Measurements from ENCODE around the gene ICE1. TPM values are rescaled to one million over a fixed set of nuclear protein-coding genes. Genes with fewer than 3 reads are reported as not detected.
"Not testable (repeated sequence)": the region's sequence is repeated elsewhere in the genome, so short reads cannot be mapped to it uniquely, and the experiment has no call there.

Gene ICE1
- total RNA-seq, 1 donor from 2014 or later: 17.5 TPM

DNA sequence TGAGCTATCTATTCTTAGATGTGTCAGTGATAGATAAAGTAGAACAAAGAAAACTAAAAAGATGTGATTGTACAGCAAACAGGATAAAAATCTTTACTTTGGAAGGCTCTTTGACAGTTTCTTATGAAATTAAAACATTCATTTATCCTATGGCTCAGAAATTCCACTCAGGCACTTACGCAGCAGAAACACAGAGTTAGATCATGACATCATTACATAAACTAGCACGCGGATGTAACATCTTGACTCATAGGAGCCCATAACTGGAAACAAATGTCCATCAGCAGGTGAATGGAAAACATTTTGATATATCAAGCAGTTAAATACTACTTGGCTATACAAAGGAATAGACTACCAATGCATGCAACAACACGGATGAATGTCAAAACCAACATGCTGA is 45.3 kb downstream of the ICE1 start:
- Histone ChIP-seq H3K9me3 (replicated peaks) (no peaks in the 10 kb centered on the region), H3K27me3 (ENCODE audit: low read depth) (no peaks in the 10 kb centered on the region), H3K27ac (replicated peaks) (no peak overlapping the region), H3K4me3 (no peak overlapping the region), H3K4me1 (no peaks in the 10 kb centered on the region), H3K36me3 (peaks cover 57% of the 10 kb centered on the region)
- TF ChIP-seq, protein P1, sequence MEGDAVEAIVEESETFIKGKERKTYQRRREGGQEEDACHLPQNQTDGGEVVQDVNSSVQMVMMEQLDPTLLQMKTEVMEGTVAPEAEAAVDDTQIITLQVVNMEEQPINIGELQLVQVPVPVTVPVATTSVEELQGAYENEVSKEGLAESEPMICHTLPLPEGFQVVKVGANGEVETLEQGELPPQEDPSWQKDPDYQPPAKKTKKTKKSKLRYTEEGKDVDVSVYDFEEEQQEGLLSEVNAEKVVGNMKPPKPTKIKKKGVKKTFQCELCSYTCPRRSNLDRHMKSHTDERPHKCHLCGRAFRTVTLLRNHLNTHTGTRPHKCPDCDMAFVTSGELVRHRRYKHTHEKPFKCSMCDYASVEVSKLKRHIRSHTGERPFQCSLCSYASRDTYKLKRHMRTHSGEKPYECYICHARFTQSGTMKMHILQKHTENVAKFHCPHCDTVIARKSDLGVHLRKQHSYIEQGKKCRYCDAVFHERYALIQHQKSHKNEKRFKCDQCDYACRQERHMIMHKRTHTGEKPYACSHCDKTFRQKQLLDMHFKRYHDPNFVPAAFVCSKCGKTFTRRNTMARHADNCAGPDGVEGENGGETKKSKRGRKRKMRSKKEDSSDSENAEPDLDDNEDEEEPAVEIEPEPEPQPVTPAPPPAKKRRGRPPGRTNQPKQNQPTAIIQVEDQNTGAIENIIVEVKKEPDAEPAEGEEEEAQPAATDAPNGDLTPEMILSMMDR (IDR thresholded peaks at IDR 0.05; ENCODE audit: borderline replicate concordance): no peak
- intact Hi-C loops (cut with micrococcal nuclease): no loop called here
- DNase-seq: no peak

DNA sequence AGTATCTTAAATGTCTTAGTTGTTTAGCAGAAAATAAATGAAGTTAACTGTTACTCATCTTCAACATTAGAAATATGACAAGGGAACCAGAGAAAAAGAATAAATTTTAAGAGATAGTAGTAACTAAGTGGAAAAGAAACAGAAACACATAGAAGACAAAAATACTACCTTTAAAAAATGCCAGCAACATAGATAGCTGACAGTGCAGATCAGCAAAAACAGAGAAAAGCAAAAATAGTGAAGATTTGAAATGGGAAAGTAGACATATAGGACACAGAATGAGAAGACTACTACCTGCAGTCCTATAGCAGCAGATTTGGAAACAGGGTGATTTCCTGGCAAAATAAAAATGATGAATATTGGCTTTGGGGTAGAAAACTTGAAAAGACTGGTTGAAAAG is 48.5 kb downstream of the ICE1 start:
- Histone ChIP-seq H3K27me3 (ENCODE audit: low read depth) (no peaks in the 10 kb centered on the region), H3K4me1 (no peaks in the 10 kb centered on the region), H3K9me3 (replicated peaks) (no peaks in the 10 kb centered on the region), H3K27ac (replicated peaks) (no peak overlapping the region), H3K36me3 (peaks cover 58% of the 10 kb centered on the region), H3K4me3 (no peak overlapping the region)
- no peak for DNase-seq
- TF ChIP-seq, protein P1 (IDR thresholded peaks at IDR 0.05; ENCODE audit: borderline replicate concordance): no peak
- intact Hi-C loops (cut with micrococcal nuclease): no loop called here

DNA sequence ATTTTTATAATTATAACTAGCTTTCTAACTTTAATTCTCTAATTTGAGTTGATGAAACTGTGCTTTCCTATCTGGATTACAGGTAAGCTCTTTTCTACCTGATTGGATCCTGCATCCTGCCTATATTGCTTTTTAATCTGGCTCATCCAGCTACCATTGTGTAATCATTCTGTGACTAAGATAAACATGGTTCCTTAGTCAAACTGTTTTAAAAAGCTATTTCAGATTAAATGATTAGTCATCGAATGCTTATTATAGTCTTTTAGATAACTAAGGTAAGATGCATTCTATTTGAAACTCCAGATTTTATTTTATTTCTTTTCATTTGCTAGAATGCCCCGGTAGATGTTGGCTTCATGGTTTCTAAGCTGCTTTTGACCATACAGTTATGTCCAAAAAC is 50.7 kb downstream of the ICE1 start:
- no peak overlapping the region for H3K4me3 ChIP-seq
- no peak for DNase-seq
- H3K27ac ChIP-seq (replicated peaks): no peak overlapping the region
- peaks cover 61% of the 10 kb centered on the region for H3K36me3 ChIP-seq
- no peaks in the 10 kb centered on the region for H3K27me3 ChIP-seq (ENCODE audit: low read depth)
- TF ChIP-seq, protein P1 (IDR thresholded peaks at IDR 0.05; ENCODE audit: borderline replicate concordance): no peak
- H3K9me3 ChIP-seq (replicated peaks): no peaks in the 10 kb centered on the region
- no peaks in the 10 kb centered on the region for H3K4me1 ChIP-seq
- intact Hi-C loops (cut with micrococcal nuclease): no loop called here

DNA sequence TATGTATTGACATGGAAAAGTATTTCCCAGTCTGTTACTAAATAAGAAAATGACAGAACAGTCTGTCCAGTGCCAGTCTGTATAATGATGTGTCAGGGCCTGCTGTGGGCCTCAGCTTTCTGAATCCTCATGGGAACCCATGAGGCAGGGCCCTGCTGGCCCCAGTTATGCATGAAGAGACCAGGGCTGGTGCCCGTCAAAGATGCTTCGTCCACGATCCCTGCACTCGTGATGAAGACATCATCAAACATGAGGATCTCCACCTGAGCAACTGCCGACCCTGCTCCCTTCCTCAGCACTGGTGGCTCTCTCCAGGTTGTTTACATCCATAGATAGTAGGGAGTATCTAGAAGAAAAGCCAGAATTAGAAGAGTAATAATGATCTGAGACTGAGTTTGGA is 52.5 kb downstream of the ICE1 start:
- Histone ChIP-seq H3K4me1 (no peaks in the 10 kb centered on the region), H3K9me3 (replicated peaks) (no peaks in the 10 kb centered on the region), H3K36me3 (peaks cover 68% of the 10 kb centered on the region), H3K27ac (replicated peaks) (no peak overlapping the region), H3K4me3 (no peak overlapping the region), H3K27me3 (ENCODE audit: low read depth) (no peaks in the 10 kb centered on the region)
- intact Hi-C loops (cut with micrococcal nuclease): no loop called here
- TF ChIP-seq, protein P1 (IDR thresholded peaks at IDR 0.05; ENCODE audit: borderline replicate concordance): no peak
- no peak for DNase-seq

DNA sequence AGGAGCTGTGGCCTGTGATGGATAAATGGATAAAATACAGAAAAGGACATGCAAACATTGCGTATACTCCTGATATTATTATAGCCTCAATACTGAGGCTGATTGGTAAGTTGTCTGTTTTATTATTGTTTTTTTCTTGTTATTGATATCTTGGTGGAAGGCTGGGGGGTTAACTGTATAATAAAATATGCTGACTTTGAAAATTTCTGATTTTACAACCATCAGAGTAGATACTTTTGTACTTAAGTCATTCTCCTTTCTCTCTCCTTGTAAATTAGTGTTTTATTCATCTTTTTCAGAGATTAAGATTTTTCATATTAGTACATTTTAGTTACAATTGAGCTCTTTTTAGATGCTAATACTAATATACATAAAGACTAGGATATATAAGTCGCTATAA is 53.5 kb downstream of the ICE1 start:
- DNase-seq: no peak
- Histone ChIP-seq H3K4me3 (no peak overlapping the region), H3K27me3 (ENCODE audit: low read depth) (no peaks in the 10 kb centered on the region), H3K27ac (replicated peaks) (no peak overlapping the region), H3K36me3 (peaks cover 67% of the 10 kb centered on the region), H3K4me1 (no peaks in the 10 kb centered on the region), H3K9me3 (replicated peaks) (no peaks in the 10 kb centered on the region)
- intact Hi-C loops (cut with micrococcal nuclease): no loop called here
- TF ChIP-seq, protein P1 (IDR thresholded peaks at IDR 0.05; ENCODE audit: borderline replicate concordance): no peak

DNA sequence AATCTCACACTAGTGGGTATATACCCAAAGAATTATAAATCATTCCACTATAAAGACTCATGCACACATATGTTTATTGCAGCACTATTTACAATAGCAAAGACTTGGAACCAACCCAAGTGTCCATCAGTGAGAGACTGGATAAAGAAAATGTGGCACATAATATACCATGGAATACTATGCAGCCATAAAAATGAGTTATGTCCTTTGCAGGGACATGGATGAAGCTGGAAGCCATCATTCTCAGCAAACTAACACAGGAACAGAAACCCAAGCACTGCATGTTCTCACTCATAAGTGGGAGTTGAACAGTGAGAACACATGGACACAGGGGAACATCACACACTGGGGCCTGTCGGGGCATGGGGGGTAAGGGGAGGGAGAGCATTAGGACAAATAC is 57.1 kb downstream of the ICE1 start:
- Histone ChIP-seq H3K36me3 (peaks cover 51% of the 10 kb centered on the region), H3K4me1 (peaks cover 19% of the 10 kb centered on the region)
- H3K4me3 ChIP-seq; DNase-seq; H3K27me3 ChIP-seq (ENCODE audit: low read depth); intact Hi-C loops (cut with micrococcal nuclease); H3K9me3 ChIP-seq (replicated peaks); H3K27ac ChIP-seq (replicated peaks): not testable (repeated sequence)
